ENCODE measurements around the gene KRT80.

KRT80 gene

GRCh38 chr12:52125476-52125900 is 66.3 kb downstream of the KRT80 start:
- Histone ChIP-seq H3K4me3 (ENCODE audit: extremely low read depth, insufficient read depth, low read length, poor library complexity, severe bottlenecking) (no peak overlapping the region), H3K9me3 (ENCODE audit: control insufficient read depth, low read length) (no peaks in the 10 kb centered on the region), H3K27ac (ENCODE audit: low read depth, low read length, severe bottlenecking) (no peak overlapping the region), H3K4me1 (ENCODE audit: control insufficient read depth, insufficient read depth, low read length, poor library complexity, severe bottlenecking) (peaks cover 11% of the 10 kb centered on the region), H3K36me3 (ENCODE audit: control insufficient read depth, insufficient read depth, low read length) (no peaks in the 10 kb centered on the region)
- 42% methylated on average over 4 of the region's 6 CpGs; no CpG with 5 or more reads in 1 of the 2 experiments for WGBS, 2 experiments (ENCODE audit: insufficient coverage in 2 of 2)

GRCh38 chr12:52123487-52124186 is 68.2 kb downstream of the KRT80 start:
- Histone ChIP-seq H3K36me3 (ENCODE audit: control insufficient read depth, insufficient read depth, low read length) (no peaks in the 10 kb centered on the region), H3K9me3 (ENCODE audit: control insufficient read depth, low read length) (no peaks in the 10 kb centered on the region), H3K4me3 (ENCODE audit: extremely low read depth, insufficient read depth, low read length, poor library complexity, severe bottlenecking) (no peak overlapping the region), H3K4me1 (ENCODE audit: control insufficient read depth, insufficient read depth, low read length, poor library complexity, severe bottlenecking) (peaks cover 11% of the 10 kb centered on the region), H3K27ac (ENCODE audit: low read depth, low read length, severe bottlenecking) (no peak overlapping the region)
- 50 to 56% methylated on average over 5 of the region's 8 CpGs for WGBS, 2 experiments (ENCODE audit: insufficient coverage in 2 of 2)

GRCh38 chr12:52122904-52123303 is 68.9 kb downstream of the KRT80 start:
- Histone ChIP-seq H3K4me1 (ENCODE audit: control insufficient read depth, insufficient read depth, low read length, poor library complexity, severe bottlenecking) (peaks cover 11% of the 10 kb centered on the region), H3K9me3 (ENCODE audit: control insufficient read depth, low read length) (no peaks in the 10 kb centered on the region), H3K36me3 (ENCODE audit: control insufficient read depth, insufficient read depth, low read length) (no peaks in the 10 kb centered on the region), H3K4me3 (ENCODE audit: extremely low read depth, insufficient read depth, low read length, poor library complexity, severe bottlenecking) (no peak overlapping the region), H3K27ac (ENCODE audit: low read depth, low read length, severe bottlenecking) (no peak overlapping the region)
- 86 to 97% methylated on average over 4 of the region's 7 CpGs for WGBS, 2 experiments (ENCODE audit: insufficient coverage in 2 of 2)

GRCh38 chr12:52122540-52122871 is 69.3 kb downstream of the KRT80 start:
- H3K27ac ChIP-seq (ENCODE audit: low read depth, low read length, severe bottlenecking), result no peak overlapping the region
- no peaks in the 10 kb centered on the region for H3K9me3 ChIP-seq (ENCODE audit: control insufficient read depth, low read length)
- H3K36me3 ChIP-seq (ENCODE audit: control insufficient read depth, insufficient read depth, low read length), result no peaks in the 10 kb centered on the region
- WGBS, 2 experiments (ENCODE audit: insufficient coverage in 2 of 2), result 62 to 67% methylated on average over 2 to 3 of the region's 4 CpGs
- H3K4me1 ChIP-seq (ENCODE audit: control insufficient read depth, insufficient read depth, low read length, poor library complexity, severe bottlenecking), result peaks cover 11% of the 10 kb centered on the region
- H3K4me3 ChIP-seq (ENCODE audit: extremely low read depth, insufficient read depth, low read length, poor library complexity, severe bottlenecking), result no peak overlapping the region

- Histone ChIP-seq H3K27ac (ENCODE audit: low read depth, low read length, severe bottlenecking) (no peak overlapping the region), H3K4me1 (ENCODE audit: control insufficient read depth, insufficient read depth, low read length, poor library complexity, severe bottlenecking) (peaks cover 11% of the 10 kb centered on the region), H3K36me3 (ENCODE audit: control insufficient read depth, insufficient read depth, low read length) (no peaks in the 10 kb centered on the region), H3K4me3 (ENCODE audit: extremely low read depth, insufficient read depth, low read length, poor library complexity, severe bottlenecking) (no peak overlapping the region), H3K9me3 (ENCODE audit: control insufficient read depth, low read length) (no peaks in the 10 kb centered on the region)
- 24 to 36% methylated on average over 9 to 15 of the region's 18 CpGs for WGBS, 2 experiments (ENCODE audit: insufficient coverage in 2 of 2)
Measured at GRCh38 chr12:52121824-52122539, 69.8 kb downstream of the KRT80 start.

- H3K27ac ChIP-seq (ENCODE audit: low read depth, low read length, severe bottlenecking), result no peak overlapping the region
- no peaks in the 10 kb centered on the region for H3K36me3 ChIP-seq (ENCODE audit: control insufficient read depth, insufficient read depth, low read length)
- WGBS, 2 experiments (ENCODE audit: insufficient coverage in 2 of 2), result 92% methylated on average over 15 of the region's 19 CpGs
- H3K9me3 ChIP-seq (ENCODE audit: control insufficient read depth, low read length), result no peaks in the 10 kb centered on the region
- H3K4me3 ChIP-seq (ENCODE audit: extremely low read depth, insufficient read depth, low read length, poor library complexity, severe bottlenecking), result no peak overlapping the region
- peaks cover 5% of the 10 kb centered on the region for H3K4me1 ChIP-seq (ENCODE audit: control insufficient read depth, insufficient read depth, low read length, poor library complexity, severe bottlenecking)
Measured at GRCh38 chr12:52120951-52121823, 70.6 kb downstream of the KRT80 start.

- Histone ChIP-seq H3K9me3 (ENCODE audit: control insufficient read depth, low read length) (no peaks in the 10 kb centered on the region), H3K27ac (ENCODE audit: low read depth, low read length, severe bottlenecking) (no peak overlapping the region), H3K36me3 (ENCODE audit: control insufficient read depth, insufficient read depth, low read length) (no peaks in the 10 kb centered on the region), H3K4me3 (ENCODE audit: extremely low read depth, insufficient read depth, low read length, poor library complexity, severe bottlenecking) (no peak overlapping the region), H3K4me1 (ENCODE audit: control insufficient read depth, insufficient read depth, low read length, poor library complexity, severe bottlenecking) (peaks cover 5% of the 10 kb centered on the region)
- 42 to 63% methylated on average over 11 to 15 of the region's 23 CpGs for WGBS, 2 experiments (ENCODE audit: insufficient coverage in 2 of 2)
Measured at GRCh38 chr12:52119398-52120254, 72.2 kb downstream of the KRT80 start.

Data from mesodermal cell (in vitro differentiated cells).